Measurements from ENCODE around the gene TMEM18.
"Not testable (repeated sequence)": the region's sequence is repeated elsewhere in the genome, so short reads cannot be mapped to it uniquely, and the experiment has no call there.

TMEM18 gene

DNA sequence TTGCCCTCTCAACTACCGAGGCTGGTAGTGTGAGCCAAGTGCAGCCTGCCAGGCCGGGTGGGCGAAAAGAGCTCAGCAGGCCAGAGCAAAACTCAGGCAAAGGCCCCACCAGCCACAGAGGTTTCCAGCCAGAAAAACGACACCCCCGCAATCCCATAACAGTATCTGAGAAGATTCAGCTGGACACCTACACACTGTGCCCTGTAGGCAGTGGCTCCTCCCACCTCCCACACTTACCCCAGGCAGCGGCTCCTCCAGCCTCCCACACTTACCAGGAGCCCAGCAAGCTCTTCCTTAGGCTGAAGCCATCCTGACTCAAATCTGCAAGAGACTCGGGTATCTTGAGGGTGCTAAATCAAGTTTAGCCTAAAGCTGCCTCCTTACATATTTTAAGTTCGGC is 15.6 kb upstream of the TMEM18 start:
- no peak for DNase-seq

DNA sequence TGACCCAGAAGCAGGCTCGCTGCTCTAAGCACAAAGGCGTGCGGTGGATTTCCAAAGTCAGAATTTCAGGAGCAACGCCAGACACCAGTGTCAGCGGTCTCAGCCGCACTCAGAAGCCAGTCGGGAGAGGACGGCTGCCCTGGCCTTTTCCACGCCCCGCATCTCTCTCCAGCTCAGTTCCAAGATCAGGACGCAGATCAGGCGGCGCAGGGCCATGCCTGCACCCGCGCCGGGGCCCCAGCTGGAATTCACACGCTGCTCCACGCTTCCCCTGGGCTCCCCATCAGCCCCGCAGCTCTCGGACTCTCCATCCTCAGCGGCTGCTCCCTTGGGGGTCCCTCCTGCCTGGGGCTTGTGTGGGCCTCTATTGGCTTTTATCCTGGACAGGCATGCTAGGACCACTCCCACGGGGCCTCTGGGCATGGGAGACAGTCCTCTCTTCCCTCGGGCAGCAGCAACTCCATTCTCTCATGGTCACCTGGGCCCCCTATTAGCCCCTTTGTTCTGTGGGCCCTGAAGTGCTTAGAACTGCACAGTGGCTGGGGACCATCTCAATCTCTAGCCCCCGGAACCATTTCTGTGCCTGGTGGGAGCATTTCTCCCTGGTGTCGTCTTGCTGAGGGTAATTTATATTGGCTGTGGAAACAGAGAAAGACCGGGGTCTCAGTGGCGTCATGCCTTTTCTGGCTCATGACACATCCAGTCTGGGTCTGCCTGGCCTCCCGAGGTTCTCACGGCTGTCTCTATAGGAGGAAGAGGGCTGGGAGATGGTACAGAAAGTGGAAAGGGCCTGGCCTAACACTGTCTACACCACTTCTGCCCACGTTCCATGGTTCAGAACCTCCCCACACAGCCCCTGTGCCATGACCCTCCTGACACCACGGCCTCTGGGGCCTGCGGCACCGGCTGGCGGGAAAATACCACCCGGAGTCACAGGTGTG is 14.9 kb upstream of the TMEM18 start:
- DNase-seq = no peak

DNA sequence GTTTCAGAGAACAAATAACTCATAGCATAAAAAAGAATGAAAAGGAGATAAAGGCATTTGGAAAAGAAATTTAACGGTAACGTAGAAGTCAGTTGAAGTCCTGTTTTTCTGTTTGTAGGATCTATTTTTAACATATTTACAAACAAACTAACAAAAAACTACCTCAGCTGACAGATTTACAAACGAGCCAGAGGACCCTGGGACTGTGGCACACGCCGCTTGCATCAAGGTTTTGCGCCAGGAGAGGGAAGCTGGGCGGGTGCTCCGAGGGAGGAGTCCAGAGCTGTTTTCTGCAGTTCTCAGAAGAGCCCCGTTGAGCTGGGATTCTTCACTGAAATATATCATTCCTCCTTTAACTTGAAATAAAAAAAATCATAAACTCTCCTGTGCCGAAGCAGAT is 13.6 kb upstream of the TMEM18 start:
- no peak for DNase-seq

DNA sequence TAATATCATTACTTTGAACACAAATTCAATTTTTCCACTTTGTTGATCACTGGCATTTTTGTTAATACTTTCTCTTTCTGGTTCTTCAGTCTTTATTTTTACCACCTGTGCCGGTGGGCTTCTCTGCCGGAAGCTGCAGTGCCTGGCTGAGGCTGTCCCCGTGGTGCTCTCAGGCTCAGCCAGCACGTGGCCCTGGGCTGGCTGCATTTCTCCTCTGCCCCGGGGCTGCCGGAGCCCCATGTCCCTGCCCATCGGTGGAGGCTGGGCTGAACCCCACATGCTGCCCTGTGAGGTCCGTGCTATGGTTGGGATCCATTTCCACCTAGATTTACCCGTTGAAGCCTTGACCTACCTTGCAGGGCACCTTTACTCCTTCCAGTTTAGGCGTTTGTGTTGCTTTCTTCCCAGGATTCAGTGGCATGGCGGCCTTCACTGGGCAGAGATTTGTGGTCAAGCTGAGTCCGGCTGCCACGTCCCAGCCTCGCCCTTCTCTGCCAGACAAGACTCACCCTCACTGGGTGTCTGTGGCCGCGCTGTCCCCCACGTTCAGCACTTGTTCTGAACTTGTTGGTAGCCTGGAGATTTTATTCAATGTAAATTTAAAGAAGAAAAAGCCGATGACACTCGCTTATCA is 12.8 kb upstream of the TMEM18 start:
- no peak for DNase-seq

DNA sequence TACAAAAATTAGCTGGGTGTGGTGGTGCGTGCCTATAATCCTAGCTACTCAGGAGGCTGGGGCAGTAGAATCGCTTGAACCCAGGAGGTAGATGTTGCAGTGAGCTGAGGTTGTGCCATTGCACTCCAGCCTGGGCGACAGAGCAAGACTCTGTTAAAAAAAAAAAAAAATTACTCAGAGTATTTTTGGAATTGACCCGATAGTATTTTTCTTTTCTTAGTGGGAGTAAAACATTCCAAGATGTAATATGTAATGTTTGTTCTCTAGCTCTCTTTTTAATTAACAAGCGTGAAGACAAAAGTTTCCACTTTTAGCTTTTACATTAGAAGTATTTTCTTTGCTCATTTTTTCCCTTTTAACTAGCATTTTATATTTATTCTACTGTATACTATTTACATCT is 12.0 kb upstream of the TMEM18 start:
- DNase-seq = no peak

DNA sequence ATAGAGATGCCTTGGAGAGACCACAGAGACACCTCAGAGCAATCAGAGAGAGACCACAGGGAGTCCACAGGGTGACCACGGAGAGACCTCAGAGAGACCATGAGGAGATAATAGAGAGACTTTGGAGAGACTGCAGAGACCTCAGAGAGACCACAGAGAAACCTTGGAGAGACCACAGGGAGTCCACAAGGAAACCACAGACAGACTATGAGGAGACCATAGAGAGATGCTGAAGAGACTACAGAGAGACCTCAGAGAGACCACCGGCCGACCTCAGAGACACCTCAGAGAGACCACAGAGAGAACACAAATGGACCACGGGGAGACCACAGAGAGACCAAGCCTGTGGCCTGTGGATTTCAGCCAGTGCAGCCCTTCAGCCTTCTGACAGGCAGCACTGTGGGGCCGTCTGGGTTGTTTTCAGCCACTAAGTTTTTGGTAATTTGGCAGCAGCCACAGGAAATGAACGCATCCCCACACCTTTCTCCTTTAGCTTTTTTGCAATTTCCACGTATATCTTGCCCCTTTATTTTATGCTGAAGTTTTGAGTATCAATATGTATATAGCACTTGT is 11.4 kb upstream of the TMEM18 start:
- DNase-seq = no peak

DNA sequence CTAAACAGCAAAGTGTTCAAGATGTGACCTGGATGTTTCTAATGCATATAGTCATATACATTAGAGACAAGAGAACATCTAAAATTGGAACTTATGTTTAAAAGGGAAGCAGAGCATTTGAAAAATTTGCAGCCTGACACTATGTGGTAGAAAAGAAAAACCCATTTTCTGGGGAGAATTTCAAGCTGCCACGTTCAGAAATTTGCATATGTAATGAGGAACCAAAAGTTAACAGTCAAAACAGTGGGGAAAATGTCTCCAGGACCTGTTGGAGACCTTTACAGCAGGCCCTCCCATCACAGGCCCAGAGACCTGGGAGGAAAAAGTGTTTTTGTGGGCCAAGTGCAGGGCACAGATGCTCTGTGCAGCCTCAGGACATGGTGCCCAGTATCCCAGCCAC is 8.2 kb upstream of the TMEM18 start:
- DNase-seq = no peak

DNA sequence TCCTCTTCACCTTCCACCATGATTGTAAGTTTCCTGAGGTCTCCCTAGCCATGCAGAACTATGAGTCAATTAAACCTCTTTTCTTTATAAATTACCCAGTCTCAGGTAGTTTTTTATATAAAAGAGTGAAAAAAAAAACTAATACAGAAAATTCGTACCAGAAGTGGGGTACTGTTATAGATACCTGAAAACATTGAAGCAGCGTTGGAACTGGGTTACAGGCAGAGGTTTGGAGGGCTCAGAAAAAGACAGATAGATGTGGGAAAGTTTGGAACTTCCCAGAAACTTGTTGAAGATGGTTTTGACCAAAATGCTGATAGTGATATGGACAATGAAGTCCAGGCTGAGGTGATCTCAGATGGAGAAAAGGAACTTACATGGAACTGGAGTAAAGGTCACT is 7.7 kb upstream of the TMEM18 start:
- DNase-seq = not testable (repeated sequence)

DNA sequence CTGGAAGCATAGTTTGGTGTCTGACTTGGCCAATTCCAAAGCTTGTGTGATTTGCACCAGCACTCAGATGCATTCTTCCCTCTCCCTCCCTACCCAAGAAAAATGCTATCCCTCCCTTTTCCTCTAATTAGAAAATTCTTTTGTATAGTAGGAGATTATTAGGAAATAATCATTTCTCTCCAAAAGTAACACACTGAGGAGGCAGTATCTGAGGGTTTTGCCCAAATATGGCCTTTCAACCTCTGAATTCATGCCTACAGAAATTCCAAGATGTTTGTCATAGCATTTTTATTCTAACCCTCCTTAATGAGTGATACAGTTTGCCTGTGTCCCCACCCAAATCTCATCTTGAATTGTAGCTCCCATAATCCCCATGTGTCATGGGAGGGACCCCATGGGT is 5.0 kb upstream of the TMEM18 start:
- DNase-seq = no peak

DNA sequence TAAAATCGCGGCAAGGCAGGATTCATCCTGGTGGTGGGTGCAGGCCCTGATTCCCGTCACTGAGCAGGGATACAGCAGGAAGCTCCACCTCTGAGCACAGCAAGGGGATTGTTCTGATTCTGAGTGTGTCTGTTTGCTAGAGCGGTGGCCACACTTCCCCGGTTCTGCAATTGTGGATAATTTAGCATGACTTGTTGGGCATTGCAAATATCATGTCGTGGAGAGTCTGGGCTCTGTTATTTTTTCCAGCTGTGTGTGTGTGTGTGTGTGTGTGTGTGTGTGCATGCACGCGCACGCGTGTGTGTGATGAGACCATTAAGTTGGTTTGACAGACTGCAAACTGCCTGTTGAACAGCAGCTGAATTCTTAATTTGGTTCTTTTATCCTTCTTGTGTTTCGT is 4.1 kb upstream of the TMEM18 start:
- no peak for DNase-seq

DNA sequence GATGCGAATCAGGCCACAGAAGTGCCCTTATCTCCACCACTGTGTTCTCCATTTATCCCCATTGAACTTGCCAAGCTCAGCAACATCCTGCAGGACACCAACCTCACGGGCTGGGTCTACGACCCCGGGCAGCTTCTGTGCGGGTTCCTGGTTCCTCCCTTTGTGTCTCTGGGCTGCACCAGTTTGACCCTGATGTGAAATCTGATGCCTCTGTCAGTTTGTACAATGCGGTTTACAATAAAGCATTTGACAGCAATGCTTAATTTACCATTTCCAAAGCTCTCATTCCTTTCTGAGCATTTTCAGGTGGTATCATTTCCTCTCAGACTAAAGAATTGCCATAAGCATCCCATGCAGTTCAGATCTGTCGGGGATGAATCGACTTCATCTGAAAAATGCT is 3.3 kb upstream of the TMEM18 start:
- no peak for DNase-seq

DNA sequence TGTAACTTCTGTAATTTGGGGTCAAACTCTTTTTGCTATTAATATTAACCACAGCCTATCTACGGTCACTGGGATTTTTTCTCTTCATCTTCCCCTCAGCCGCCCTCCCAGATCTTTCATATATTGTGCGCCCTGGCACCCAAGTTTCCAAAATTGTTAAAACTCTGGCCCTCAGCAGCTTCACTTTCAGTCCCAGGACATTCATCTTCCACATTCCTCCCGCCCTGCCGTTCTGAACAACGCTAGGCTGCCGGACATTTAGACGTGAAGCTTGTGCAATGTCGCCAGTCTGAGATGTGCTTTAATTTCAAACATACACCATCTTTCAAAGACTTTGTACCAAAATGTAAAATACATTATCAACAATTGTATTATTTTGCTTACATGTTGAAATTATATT is 1.8 kb upstream of the TMEM18 start:
- no peak for DNase-seq

DNA sequence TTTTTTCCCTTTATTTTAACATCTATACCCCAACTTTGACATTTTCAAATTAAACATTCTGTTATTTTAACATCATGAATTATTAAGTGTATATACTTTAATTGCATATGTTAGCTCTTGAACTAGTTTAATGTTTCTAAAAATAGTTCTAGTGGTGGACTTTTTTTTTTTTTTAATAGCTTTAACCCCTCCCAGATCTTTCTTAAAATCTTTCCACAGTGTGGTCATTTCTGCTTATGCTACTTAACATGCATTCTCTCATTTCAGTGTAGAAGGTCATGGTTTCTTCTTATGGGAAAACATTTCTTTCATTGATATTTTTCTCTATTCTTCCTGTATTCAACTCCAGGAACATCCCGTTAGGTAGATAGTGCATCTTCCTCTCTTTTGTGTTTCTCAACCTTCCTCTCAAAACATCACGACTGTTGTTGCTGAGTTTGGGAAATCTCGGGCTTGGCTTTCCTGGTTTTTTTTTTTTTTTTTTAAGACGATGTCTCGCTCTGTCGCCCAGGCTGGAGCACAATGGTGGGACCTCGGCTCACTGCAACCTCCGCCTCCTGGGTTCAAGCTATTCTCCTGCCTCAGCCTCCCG is 849 bp upstream of the TMEM18 start:
- DNase-seq = no peak

DNA sequence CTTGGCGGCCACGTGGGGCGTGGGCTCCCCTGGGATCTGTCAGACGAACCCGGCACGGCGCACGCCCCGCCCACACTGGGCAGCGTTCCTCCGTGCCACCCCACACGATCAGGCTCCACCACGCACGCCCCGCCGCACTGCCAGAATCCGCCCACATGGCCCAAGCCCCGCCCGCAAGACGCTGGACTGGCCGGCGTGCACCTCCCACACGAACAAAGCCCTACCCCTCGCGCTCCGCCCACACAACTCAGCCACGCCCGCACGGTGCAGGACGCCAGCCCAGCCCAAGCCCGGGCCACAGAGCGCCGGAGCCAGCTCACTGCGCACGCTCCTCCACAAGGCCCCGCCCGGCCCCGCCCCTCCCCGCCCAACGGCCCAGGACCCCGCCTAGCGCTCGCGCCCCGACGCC is 555 bp downstream of the TMEM18 start:
- peak; percentile 98 for DNase-seq

DNA sequence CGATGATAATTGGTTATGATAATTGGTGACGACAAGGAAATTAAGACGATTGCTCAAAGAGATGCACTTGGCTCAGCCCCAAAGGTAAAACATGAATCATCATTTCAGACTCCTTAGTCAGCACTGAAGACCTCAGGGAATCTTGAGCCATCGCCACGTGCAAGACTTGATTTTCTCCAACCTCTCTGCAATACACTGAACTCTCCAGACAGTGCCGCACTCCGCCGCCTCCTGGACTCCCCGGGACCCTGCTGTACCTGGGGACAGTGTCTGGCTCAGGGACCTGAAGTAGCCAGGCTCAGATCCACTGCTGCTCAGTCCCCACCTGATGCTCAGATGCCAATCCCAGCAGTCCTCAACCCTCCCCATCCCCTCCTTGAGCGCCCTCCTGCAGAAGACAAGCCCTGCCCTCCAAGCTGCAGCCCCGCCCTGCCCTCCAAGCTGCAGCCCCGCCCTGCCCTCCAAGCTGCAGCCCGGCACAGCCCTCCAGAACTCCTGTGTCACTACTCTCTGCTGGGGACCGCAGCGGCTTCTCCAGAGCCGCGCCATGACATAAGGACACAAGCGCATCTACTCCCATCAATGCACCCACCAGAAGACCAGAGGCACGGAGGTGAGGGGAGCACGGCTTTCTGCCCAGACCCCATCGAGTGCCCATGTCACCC is 1.1 kb downstream of the TMEM18 start:
- peak; percentile 87 for DNase-seq

DNA sequence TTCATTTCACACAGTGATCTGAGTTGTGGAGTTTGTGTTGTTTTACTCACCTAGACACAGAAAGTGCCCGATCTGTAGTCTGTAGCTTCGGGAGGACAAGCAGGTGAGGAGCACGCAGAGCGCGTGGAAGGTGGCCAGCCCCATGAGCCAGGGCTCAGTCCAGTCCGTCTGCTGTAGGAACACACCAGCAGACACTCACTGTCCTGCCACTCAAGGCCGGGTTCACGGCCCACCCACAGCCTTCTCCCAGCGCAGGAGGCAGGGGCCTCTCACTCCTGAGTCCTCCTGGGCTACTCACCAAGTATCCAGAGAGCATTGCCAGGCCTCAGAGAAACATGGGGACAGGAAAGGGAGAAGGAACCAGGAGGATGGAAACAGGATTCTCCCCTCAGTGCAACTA is 1.7 kb downstream of the TMEM18 start:
- DNase-seq = no peak

DNA sequence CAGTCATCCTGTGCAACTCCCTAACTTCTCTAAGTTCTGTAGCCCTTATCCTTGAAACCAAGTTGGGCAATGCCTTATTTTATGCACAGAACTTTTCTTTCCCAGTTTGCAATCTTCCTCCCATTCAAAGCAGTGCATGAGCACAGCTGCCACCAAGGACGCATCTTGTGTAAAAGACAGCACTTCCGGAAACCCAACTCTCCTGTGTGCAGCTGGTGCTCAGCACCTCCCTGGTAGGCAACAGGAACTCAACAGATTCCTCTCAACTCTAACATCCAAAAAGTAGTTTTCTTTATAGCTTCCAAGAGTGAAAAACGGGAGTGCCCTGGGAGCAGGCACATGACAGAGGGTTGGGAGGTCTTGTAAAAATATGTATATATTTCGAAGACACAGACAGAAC is 2.2 kb downstream of the TMEM18 start:
- DNase-seq = no peak

DNA sequence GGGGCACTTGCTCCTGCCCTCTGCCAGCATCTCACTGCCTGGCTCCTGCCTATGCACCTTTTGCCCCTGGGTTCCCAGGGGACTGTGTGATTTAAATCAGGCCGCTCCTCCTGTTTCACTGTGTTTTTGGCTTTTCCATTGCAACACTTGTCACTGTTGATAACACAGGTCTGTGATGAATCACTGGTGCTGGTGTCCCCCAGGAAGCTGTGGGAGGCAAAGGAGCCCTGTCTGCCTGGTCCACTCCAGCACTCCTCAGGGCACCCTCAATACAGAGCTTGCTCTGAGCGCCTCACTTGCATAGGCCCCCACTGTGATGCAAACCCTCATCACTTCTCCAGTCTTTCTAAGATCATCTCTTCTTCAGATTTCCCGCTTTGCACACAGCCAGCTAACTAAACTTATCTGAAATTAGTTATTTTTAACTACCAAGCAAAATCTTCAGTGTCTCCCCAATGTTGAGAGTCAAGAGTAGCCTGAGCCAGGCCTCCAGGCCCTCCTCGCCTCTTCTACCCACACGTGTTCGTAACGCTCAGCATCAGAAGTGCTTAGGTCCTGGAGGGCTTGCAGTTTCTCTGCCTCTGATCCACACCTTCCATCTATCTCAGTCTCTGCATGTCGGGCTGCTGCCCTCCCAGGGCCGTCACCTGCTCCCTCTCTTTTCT is 2.8 kb downstream of the TMEM18 start:
- DNase-seq = no peak

DNA sequence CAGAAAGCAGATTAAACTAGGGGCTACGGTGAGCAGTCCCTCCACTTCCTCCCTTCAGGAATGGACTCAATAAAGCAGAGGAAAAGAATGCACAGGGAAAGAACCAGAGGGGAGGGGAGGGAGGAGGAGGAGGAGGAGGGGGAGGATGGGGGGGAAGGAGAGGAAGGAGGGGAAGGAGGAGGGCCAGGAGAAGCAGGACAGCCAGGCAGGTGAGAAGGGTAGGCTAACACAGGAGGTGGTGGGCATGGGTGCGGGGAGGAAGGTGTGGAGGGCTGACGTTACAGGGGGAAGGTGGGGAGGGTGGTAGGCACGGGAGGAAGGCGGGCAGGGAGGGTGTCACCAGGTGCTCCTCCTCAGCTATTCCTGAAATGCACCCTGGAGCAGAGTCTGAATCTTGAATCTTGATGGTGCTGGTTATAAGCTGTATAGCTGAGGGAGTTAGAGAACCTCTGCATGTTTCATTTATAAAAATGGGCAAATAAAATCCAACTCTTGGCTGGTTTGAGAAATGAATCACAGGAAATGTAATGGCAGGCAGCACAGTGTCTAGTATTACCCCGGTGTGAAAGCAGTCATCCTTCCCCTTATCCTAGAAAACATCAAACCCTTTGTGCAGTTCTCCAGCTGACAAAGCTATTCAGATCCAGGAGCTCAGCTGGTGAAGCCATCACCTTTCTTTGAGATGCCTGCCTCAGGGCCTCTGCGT is 3.4 kb downstream of the TMEM18 start:
- no peak for DNase-seq

DNA sequence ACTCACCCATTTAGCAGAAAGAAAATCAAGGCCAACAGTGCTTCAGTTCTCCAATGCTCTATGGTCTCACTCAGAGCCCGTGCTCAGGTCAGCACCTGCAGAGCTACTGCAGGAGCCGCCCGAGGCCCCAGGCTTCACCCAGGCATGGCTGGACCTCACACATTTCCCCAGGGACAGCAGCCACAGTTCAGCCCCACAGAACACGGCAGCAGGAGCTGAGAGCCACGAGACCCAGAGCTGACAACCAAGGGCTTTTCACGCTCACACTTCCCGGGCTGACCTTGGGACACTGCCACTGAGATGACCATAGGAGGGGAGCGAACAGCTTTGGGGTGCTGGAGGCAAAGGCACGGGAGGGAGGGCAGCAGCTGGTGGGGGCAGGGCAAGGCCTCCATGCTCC is 4.2 kb downstream of the TMEM18 start:
- no peak for DNase-seq

DNA sequence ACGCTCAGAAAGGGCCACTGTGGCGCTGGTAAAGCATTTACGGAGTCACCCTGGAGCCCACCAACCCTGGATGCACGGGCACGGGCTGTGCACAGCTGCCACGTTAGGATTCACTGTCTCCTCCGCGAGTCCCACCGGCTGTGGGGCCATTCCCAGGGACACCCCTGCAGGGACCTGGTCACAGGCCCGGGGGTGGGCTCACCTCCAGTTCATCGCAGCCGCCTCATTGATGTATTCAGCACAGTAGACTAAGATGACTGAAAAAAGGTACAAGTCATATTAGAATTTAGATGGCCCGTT is 4.7 kb downstream of the TMEM18 start:
- DNase-seq = no peak

All from amniotic stem cell (primary cell).